Loucy (cell line): ENCODE results near the gene AGBL3.

Experiments
- CTCF ChIP-seq: fragments of 200-600 bp; sonication (generic); conservative IDR thresholded peaks from 2 replicates; pipeline ENCODE4 v1.5.1; 2014; ENCODE audit warnings: mild to moderate bottlenecking, antibody characterized with exemption, low read length
- EZH2phosphoT487 ChIP-seq: fragments of 200-600 bp; IDR thresholded peaks from 2 replicates; pipeline ENCODE4 v1.6.1; 2018; ENCODE audit warnings: antibody characterized with exemption, mild to moderate bottlenecking, moderate library complexity, borderline replicate concordance

GRCh38 chr7:135181929-135182678 lies 195.8 kb downstream of the AGBL3 start:
- TF ChIP-seq CTCF (no peak), EZH2phosphoT487 (no peak)
